ENCODE data around the gene VRK2.
"Not testable (repeated sequence)": the region's sequence is repeated elsewhere in the genome, so short reads cannot be mapped to it uniquely, and the experiment has no call there.

DNA sequence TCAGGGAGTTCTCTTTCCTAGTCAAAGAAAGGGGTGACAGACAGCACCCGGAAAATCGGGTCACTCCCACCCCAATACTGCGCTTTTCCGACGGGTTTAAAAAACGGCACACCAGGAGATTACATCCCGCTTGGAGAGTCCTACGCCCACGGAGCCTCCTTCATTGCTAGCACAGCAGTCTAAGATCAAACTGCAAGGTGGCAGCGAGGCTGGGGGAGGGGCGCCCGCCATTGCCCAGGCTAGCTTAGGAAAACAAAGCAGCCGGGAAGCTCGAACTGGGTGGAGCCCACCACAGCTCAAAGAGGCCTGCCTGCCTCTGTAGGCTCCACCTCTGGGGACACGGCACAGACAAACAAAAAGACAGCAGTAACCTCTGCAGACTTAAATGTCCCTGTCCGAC is 125.2 kb downstream of the VRK2 start:
- TF ChIP-seq CTCF, POLR2A (IDR thresholded peaks at IDR 0.05): not testable (repeated sequence)
